Adrenal gland (tissue), 12 donors: Measurements from ENCODE around the gene IL1A. TPM values are rescaled to one million over a fixed set of nuclear protein-coding genes. Genes with fewer than 3 reads are reported as not detected.

ENCODE experiments used
- DNase-seq, 7 donors: peaks; one replicate each; pipeline ENCODE4 v3.0.0-alpha.2; 2019 to 2020
- H3K27ac ChIP-seq, 5 donors: fragments of 200-600 bp; sonication (generic) in 4 of 5; 1 replicate in 3 of 5; 2 replicates in 2 of 5; pipeline versions ENCODE4 v1.5.1 to v1.8.0; 2016 to 2020; ENCODE audit warnings: mild to moderate bottlenecking in 1 of 5
- H3K27me3 ChIP-seq: fragments of 200-600 bp; 2 replicates; pipeline ENCODE4 v1.8.0; 2021
- H3K36me3 ChIP-seq, 2 donors: fragments of 200-600 bp; replicated peaks in 1 of 2; 1 replicate in 1 of 2; 2 replicates in 1 of 2; pipeline versions ENCODE4 v1.5.1 to v1.8.0; 2018 to 2022
- H3K4me1 ChIP-seq, 2 donors: fragments of 200-600 bp; replicated peaks in 1 of 2; 1 replicate in 1 of 2; 2 replicates in 1 of 2; pipeline versions ENCODE4 v1.5.1 to v1.8.0; 2018 to 2021
- H3K4me3 ChIP-seq, 4 donors: fragments of 200-600 bp; sonication (generic) in 3 of 4; one replicate each; pipeline ENCODE4 v1.5.1; 2016 to 2018
- H3K9me3 ChIP-seq, 3 donors: fragments of 200-600 bp; sonication (generic) in 1 of 3; replicated peaks in 1 of 3; 1 replicate in 2 of 3; 2 replicates in 1 of 3; pipeline versions ENCODE4 v1.5.1 to v1.8.0; 2016 to 2021
- POLR2A ChIP-seq, 2 donors: fragments of 450-650 bp; IDR thresholded peaks; one replicate each; pipeline ENCODE4 v1.6.1; 2017; ENCODE audit warnings: antibody characterized with exemption in 2 of 2, mild to moderate bottlenecking in 2 of 2, moderate library complexity in 1 of 2
- WGBS, 4 donors: extraction: QIAGEN DNeasy Blood & Tissue Kit in 2 of 4; methylation state at CpG; one replicate each; pipeline versions ENCODE4 v1.1.5 to v1.1.7; 2013 to 2017; 5-methylcytosine and 5-hydroxymethylcytosine counted together
- intact Hi-C, 2 donors: fragments of 100-400 bp; cut with DNase I; formaldehyde crosslinking; loops; one replicate each; pipeline versions ENCODE4 v1.14.1 to v1.15.0; 2022 to 2023
- polyA plus RNA-seq, 3 donors: library from polyadenylated mRNA; stranded (reverse); fragments of 200-250 nt in 2 of 3; fragments of 350-450 nt in 1 of 3; fragmentation: Illumina TruSeq in 1 of 3; extraction: RNeasy Lipid Tissue Mini Kit (QIAGEN cat#74804) in 1 of 3; gene quantifications; one replicate each; pipeline ENCODE4 v1.2.3, GENCODE V29; 2013 to 2014
- total RNA-seq, 9 donors: library from RNA; depleted of rRNA in 4 of 9; stranded (reverse); fragments of >200 nt in 4 of 9; fragments of 120-200 nt in 1 of 9; fragmentation: NEBNext Ultra II Directional in 1 of 9; extraction: Animal tissue kit (Norgen Biotek cat#: 25700) in 1 of 9; gene quantifications; one replicate each; pipeline versions ENCODE4 v1.1.0 to v1.2.4, GENCODE V29; 2013 to 2023
- TF ChIP-seq, protein P1 (sequence below), 6 experiments: fragments of 450-650 bp in 4 of 6; fragments of 200-600 bp in 2 of 6; sonication (generic) in 1 of 6; IDR thresholded peaks; 1 replicate in 5 of 6; 2 replicates in 1 of 6; pipeline versions ENCODE4 v1.5.1 to v1.8.0; 2016 to 2021; ENCODE audit warnings: antibody characterized with exemption in 6 of 6, mild to moderate bottlenecking in 2 of 6, moderate library complexity in 1 of 6
- donor health status: healthy with polysubstance abuse.
- donor health status: Bipolar disorder and iron deficiency.
- donor health status: DM: yes; HTN: yes; CAD: no.
- donor health status: DM: no; HTN: no; CAD: no.
- donor health status: DM: no; HTN: no; CAD: no.
- donor health status: DM: yes; HTN: yes; CAD: no.

IL1A gene
- total and polyA plus RNA-seq, 12 donors = 0.07 to 0.67 (median 0.18) TPM; not detected in 9

DNA sequence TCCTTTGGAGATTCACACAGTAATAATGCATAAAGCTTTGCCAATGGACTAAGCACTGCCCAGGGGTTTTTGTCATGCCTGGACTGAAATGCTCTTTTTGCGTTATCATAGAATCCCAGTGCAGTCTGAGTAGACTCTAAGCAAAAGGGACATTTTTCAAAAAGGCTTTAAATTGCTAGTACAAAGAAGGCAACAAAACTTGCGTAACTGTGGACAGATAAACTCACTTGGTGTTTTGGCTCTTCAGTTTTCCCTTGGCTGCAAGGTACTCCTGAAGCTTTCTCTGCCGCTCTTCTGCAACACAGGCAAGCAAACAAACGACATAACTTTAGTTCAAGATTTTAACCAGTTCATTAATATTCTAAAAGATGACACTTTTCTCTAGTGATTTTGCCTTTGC is 22.0 kb downstream of the IL1A start:
- peaks cover 6 to 11% of the 10 kb centered on the region in 2 donors for H3K4me1 ChIP-seq
- no peaks in the 10 kb centered on the region for H3K27me3 ChIP-seq
- H3K36me3 ChIP-seq = no peaks in the 10 kb centered on the region
- H3K4me3 ChIP-seq = no peak overlapping the region
- no peak overlapping the region for H3K27ac ChIP-seq
- TF ChIP-seq, protein P1, sequence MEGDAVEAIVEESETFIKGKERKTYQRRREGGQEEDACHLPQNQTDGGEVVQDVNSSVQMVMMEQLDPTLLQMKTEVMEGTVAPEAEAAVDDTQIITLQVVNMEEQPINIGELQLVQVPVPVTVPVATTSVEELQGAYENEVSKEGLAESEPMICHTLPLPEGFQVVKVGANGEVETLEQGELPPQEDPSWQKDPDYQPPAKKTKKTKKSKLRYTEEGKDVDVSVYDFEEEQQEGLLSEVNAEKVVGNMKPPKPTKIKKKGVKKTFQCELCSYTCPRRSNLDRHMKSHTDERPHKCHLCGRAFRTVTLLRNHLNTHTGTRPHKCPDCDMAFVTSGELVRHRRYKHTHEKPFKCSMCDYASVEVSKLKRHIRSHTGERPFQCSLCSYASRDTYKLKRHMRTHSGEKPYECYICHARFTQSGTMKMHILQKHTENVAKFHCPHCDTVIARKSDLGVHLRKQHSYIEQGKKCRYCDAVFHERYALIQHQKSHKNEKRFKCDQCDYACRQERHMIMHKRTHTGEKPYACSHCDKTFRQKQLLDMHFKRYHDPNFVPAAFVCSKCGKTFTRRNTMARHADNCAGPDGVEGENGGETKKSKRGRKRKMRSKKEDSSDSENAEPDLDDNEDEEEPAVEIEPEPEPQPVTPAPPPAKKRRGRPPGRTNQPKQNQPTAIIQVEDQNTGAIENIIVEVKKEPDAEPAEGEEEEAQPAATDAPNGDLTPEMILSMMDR (IDR thresholded peaks at IDR 0.05) = no peak
- TF ChIP-seq POLR2A (IDR thresholded peaks at IDR 0.05) = no peak
- DNase-seq = no peak
- WGBS, 4 donors = 89 to 94% (median 92%) methylated on average over 4 of the region's 4 CpGs
- intact Hi-C loops = no loop called here
- no peaks in the 10 kb centered on the region for H3K9me3 ChIP-seq

DNA sequence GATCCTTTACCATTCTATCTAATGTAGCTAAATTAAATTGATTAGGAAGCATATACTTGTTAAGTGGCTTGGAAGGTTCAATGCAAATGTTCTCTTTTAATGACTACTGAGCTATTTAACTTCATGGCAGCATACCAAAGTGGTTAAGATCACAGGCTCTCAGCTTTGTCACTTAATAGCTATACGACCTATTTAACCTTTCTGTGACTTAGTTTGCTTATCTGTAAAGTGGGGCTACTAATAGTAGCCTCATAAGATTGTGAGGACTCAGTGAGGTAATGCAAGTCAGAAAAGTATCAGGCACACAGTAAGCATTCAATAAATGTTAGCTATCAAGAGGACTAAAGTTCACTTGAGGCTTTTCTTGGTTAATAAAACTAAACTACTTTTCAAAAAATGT is 24.1 kb downstream of the IL1A start:
- Histone ChIP-seq H3K27me3 (no peaks in the 10 kb centered on the region), H3K4me3 (no peak overlapping the region), H3K27ac (no peak overlapping the region), H3K36me3 (no peaks in the 10 kb centered on the region), H3K9me3 (no peaks in the 10 kb centered on the region), H3K4me1 (peaks cover 6 to 8% of the 10 kb centered on the region in 2 donors)
- intact Hi-C loops = no loop called here
- TF ChIP-seq POLR2A (IDR thresholded peaks at IDR 0.05) = no peak
- TF ChIP-seq, protein P1 (IDR thresholded peaks at IDR 0.05) = no peak
- whole genome bisulfite sequencing, 4 donors = 86 to 95% (median 94%) methylated on average over 1 of the region's 1 CpG
- no peak for DNase-seq

DNA sequence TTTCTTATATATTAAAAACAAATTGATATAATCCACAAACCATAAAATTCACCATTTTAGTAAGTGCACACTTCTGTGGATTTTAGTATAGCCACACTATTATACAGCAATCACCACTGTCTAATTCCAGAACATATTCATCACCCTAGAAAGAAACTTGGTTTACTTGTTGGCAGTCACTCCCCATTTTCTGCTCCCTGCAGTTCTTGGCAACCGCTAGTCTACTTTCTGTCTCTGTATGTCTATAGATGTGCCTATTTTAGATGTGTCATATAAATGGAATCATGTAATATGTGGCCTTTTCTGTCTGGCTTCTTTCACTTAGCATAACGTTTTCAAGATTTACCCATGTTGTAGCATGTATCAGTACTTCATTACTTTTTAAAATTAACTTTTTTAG is 25.6 kb downstream of the IL1A start:
- WGBS, 4 donors = 80 to 90% (median 81%) methylated on average over 2 of the region's 2 CpGs
- DNase-seq = no peak
- no peaks in the 10 kb centered on the region for H3K4me1 ChIP-seq
- TF ChIP-seq POLR2A (IDR thresholded peaks at IDR 0.05) = no peak
- TF ChIP-seq, protein P1 (IDR thresholded peaks at IDR 0.05) = no peak
- no peak overlapping the region for H3K27ac ChIP-seq
- no peaks in the 10 kb centered on the region for H3K27me3 ChIP-seq
- H3K4me3 ChIP-seq = no peak overlapping the region
- H3K36me3 ChIP-seq = no peaks in the 10 kb centered on the region
- no peaks in the 10 kb centered on the region for H3K9me3 ChIP-seq
- intact Hi-C loops = loop anchor here in 1 of 2 donors (10.0 kb wide), 1 partner anchor 176 kb away; no protein-coding TSS in a partner anchor

DNA sequence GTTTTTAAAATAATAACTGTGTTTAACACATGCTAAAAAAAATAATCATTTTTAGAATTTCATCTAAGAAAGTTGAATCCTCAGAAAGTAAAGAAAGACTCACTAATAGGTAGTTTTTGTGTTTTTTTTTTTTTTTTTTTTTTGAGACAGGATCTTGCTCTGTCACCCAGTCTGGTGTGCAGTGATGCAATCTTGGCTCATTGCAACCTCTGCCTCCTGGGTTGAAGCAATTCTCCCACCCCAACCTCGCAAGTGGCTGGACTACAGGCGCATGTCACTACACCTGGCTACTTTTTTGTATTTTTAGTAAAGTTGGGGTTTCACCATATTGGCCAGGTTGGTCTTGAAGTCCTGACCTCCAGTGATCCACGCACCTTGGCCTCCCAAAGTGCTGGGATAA is 27.0 kb downstream of the IL1A start:
- 93 to 98% (median 94%) methylated on average over 3 of the region's 3 CpGs for WGBS, 4 donors

More for the DNA sequence above, 27.0 kb downstream of the IL1A start:
- Histone ChIP-seq H3K27me3 (no peaks in the 10 kb centered on the region), H3K9me3 (no peaks in the 10 kb centered on the region), H3K27ac (no peak overlapping the region), H3K4me1 (no peaks in the 10 kb centered on the region), H3K36me3 (no peaks in the 10 kb centered on the region), H3K4me3 (no peak overlapping the region)
- intact Hi-C loops = loop anchor here in 1 of 2 donors (10.0 kb wide), 1 partner anchor 178 kb away; no protein-coding TSS in a partner anchor
- no peak for DNase-seq
- TF ChIP-seq, protein P1 (IDR thresholded peaks at IDR 0.05) = no peak
- no peak for TF ChIP-seq POLR2A (IDR thresholded peaks at IDR 0.05)
